ENCODE data around the gene NELL1.
A peak's percentile ranks its signal among the peaks of the same experiment; 100 is the strongest.

Gene NELL1

DNA sequence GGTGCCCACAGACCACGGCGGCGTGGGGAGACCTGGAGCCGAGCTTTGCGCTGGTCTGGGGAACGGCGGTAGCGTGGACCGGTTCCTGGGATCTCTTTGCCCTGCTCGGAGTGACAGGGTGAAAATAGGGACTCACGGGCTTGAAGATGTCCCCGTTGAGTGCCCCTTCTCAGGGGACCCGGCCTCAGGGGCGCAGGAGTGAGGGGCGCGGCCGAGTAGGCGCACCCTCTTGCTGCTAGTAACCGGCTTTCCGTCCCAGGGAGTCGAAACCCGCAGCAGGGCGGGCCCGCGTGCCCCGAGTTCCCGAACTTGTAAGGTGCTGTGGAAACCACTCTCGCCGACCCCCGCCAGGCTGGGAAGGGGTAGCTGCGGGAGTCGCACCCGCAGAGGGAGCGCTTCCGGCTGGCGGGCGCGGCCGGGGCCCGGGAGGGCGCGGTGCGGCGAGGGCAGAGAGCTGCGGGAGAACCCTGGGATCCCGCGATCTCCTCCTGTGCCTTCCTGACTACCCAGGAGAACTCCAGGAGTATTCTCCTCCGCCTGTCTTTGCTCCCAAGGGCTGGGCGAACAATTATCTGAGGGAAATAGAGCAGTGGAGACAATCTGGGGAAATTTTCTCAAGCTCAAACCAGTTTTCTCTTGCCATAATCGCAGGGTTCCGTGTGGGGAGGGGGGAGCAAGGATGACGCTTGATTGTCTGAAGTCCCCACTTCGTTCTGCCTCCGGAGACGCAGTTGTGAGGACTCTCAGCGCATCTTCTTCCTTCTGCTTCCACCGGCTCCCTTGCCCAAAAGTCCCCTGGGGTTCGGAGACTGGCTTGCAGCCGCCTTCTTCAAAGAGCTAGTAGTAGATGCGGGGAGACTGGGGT is 666 bp downstream of the NELL1 start:
- DNase-seq = no peak

- peak; percentile 53 for DNase-seq
These were observed 1.6 kb downstream of the NELL1 start for GRCh38 chr11:20670932-20671403.

- peak; percentile 75 for DNase-seq
These were observed 2.6 kb downstream of the NELL1 start for GRCh38 chr11:20671856-20672546.

DNA sequence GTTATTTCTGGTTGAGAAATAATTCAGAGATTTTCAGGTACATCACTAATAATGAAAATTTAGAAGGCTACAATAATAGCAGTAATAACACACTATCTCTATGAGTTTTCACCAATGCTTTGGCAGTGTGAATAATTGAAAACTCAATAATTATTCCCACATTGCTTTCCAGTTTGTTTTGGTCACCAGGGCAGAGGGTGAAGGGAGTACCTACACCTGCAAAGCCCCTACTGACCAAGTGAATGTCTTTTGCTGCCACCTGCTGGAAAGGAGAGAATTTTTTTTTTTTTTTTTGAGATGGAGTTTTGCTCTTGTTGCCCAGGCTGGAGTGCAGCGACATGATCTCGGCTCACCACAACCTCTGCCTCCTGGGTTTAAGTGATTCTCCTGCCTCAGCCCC is 3.2 kb downstream of the NELL1 start:
- DNase-seq = no peak

- DNase-seq = no peak
These were observed 7.3 kb downstream of the NELL1 start for GRCh38 chr11:20676658-20677057.

DNA sequence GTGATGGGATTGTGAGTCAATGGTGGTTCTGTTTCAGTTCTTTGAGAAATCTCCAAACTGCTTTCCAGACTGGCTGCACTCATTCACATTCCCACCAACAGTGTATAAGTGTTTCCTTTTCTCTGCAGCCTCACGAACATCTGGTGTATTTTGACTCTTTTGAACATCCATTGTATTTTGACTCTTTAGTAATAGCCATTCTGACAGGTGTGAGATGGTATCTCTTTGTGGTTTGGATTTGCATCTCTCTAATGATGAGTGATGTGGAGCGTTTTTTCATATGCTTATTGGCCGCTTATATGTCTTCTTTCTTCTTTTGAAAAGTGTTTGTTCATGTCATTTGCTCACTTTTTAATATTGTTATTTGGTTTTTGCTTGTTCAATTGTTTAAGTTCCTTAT is 19.4 kb downstream of the NELL1 start:
- DNase-seq = no peak

GRCh38 chr11:20707876-20708275 is 38.5 kb downstream of the NELL1 start:
- DNase-seq = no peak

DNA sequence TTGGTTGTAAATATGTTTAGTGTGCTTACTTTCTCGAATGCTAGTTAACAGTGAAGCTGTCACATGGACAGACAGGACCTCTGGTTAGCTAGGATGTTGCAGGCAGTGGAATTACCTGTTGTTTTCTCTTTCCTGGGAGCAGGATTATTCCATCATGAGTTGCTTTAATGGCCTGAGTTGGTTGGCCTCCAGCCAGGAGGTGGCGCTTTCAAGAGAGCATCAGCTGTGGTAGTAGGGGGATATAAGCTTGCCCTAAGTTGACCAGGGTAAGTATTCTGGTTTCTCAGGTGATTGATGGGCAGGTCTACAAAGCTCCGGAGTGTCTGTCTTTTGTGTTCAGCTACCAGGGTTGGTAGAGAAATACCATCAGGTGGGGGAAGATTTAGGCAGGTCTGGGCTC is 43.5 kb downstream of the NELL1 start:
- DNase-seq = no peak

- DNase-seq = no peak
These were observed 46.1 kb downstream of the NELL1 start for GRCh38 chr11:20715464-20715863.

DNA sequence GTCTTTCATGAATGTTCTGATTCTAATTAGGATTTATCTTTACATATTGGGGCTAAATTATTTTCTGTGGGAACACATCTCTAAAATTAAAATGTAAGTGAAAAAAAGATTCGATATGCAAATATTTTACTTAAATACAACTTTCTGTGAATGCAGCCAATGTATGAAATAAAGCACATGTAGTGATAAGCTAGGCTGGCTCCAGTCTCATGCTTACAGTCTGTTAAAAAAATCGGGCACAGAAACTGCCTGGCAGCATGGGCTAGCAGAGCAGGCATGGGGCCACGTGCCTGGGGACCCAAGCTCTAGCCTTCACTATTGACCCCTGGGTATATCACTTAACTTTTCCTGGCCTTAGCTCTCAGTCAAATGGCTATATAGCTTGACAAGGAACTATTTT is 46.5 kb downstream of the NELL1 start:
- no peak for DNase-seq

- DNase-seq = no peak
These were observed 50.4 kb downstream of the NELL1 start for GRCh38 chr11:20719821-20720220.

DNA sequence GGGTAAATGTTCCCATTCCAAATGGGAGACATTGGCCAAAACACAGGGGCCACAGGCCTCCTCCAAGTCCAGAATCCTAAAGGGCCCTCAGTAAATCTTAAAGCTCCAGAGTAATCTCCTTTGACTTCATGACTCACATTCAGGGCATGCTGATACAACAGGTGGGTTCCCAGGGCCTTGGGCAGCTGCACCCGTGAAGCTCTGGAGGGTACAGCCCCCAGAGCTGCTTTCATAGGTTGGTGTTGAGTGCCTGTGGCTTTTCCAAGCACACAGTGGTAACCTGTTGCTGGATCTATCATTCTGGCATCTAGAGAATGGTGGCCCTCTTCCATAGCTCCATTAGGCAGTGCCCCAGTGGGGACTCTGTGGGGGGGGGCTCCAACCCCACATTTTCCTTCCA is 54.0 kb downstream of the NELL1 start:
- no peak for DNase-seq

DNA sequence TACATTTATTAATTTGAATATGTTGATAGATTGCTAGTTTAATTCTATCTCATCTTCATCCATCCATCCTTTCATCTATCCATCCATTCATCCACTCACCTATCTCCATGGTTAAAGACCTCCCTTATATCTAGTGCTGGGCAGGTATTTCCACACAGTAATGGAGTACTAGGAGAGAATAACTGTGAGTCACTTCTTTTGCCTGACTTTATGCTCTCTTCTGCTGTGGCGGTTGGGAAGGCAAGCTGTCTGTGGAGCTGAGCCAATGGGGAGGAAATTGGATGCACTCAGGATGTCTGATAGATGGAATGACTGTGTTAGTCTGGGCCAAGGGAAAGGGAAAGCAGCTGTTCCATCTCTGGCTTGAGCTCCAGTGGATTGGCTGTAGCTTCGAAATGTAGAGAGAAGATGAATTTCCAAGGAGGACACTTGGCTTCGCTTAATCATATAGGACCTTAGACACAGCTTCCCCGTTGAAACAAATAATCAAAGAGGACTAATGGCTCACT is 60.3 kb downstream of the NELL1 start:
- DNase-seq = no peak

GRCh38 chr11:20731676-20732215 is 62.4 kb downstream of the NELL1 start:
- no peak for DNase-seq

- DNase-seq = no peak
These were observed 69.7 kb downstream of the NELL1 start for GRCh38 chr11:20739107-20739506.

DNA sequence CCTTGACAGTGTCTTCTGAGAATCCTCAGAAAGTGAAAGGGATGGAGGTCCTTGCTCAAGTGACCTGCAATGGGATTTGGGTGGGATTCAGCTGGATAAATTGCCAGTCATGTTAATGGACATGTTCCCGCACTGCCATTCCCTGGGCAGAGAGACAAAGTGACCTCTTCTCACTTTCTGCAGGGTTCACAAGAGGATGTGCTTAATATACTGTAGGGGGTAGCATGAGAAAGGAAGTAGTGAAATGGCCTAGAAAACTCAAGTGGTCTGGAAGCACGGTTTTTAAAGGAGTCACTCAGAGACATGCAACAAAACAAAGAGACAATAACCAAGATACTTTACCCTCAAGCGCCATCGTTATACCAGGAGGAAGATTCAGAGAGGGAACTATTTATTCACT is 70.2 kb downstream of the NELL1 start:
- DNase-seq = peak; percentile 7

- no peak for DNase-seq
These were observed 85.5 kb downstream of the NELL1 start for GRCh38 chr11:20754933-20755332.

GRCh38 chr11:20759541-20759940 is 90.2 kb downstream of the NELL1 start:
- no peak for DNase-seq

- no peak for DNase-seq
These were observed 91.4 kb downstream of the NELL1 start for GRCh38 chr11:20760811-20761210.

DNA sequence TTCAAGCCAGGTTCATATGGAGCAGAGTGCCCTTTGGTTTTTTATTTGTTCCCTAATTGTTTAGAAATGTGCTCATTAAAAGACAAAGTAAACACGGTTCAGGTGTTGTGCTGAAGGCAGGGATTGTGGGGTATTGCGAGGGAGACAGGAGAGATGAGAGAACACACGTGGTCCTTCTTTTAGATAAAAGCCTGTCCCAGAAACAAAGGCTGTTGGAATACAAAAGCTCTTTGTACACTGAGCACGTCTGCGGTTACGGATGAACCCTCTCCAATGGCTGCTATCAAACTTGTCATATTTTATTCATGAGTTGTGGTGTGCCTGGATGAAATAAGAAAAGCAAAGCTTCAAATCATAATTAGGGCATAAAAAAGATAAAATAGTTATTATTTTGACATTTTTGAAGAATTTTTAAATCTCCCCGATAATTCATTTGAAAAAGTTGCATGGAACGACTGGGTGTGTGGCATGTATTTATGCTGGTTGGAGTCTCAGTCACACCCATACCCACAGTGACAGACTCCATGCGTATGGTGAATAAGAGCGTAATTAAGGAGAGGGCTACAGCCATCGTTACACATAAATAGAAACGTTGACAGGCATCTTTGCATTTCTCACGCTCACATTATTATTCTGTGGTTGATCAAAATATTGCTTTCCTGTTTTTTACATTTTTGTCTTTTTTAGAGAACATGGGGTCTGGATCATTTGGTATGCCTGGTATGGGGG is 92.9 kb downstream of the NELL1 start:
- peak; percentile 32 for DNase-seq

DNA sequence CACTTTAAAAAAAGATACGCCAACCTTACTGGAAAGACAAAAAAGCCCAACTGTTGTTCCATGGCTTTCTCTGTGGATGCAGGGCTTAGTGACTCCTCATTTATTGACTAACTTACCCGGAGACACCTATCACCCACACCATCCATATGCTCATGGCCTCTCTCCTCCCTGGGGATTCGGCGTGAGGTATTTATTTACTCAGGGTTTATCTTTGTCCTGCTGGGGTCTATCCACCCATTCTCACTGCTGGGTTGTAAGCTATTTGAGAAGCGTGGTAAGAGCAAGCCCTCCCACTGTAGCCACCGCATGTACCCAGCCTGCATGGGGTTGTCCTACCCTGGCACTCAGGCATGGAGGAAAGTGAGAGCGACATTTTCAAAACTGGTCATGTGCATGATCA is 93.6 kb downstream of the NELL1 start:
- no peak for DNase-seq

GRCh38 chr11:20770414-20770946 is 101.1 kb downstream of the NELL1 start:
- DNase-seq = no peak

DNA sequence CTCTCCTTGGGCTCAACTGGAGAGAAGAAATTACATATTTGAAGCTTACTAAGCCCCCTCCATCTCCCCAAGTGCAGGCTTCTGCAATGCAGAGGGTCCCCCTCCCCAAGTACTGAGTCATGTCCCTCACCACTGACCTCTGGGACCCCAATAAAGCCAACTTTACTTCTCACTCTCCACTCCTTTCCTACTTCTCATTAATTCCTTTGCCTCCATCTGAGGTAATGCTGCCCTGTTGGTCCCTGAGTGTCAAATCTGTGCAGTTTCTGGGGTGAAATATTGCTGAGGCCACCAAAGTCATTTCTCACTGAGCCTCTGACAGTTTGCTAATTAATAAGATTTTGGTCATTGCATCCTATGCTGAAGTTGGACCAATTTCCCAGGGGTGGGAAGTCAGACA is 101.6 kb downstream of the NELL1 start:
- no peak for DNase-seq

All from DMS79 treated with DMSO at 0.1 percent for 48 hours (cell line).